Measurements from ENCODE around the gene CNTNAP1. TPM values are rescaled to one million over a fixed set of nuclear protein-coding genes. Genes with fewer than 3 reads are reported as not detected.
"Not testable (repeated sequence)": the region's sequence is repeated elsewhere in the genome, so short reads cannot be mapped to it uniquely, and the experiment has no call there.

The CNTNAP1 gene
- total and polyA plus RNA-seq, 2 donors, result 0.76 to 2.1 TPM

DNA sequence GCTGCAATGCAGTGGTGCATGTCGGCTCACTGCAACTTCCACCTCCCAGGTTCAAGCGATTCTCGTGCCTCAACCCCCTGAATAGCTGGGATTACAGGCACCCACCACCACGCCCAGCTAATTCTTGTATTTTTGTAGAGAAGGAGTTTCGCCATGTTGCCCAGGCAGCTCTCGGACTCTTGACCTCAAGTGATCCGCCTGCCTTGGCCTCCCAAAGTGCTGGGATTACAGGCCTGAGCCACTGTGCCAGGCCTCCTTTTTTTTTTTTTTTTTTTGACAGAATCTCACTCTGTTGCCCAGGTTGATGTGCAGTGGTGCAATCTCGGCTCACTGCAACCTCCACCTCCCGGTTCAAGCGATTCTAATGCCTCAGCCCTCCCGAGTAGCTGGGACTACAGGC is 60.6 kb downstream of the CNTNAP1 start:
- DNase-seq (ENCODE audit: low read depth in 6 of 9, low spot score in 9 of 9); H3K9me3 ChIP-seq (ENCODE audit: control insufficient read depth in 2 of 2, insufficient read depth in 1 of 2, low read length in 1 of 2); H3K27ac ChIP-seq (ENCODE audit: low read depth in 1 of 2, low read length in 1 of 2); H3K4me3 ChIP-seq (ENCODE audit: low read length in 2 of 2); H3K36me3 ChIP-seq (ENCODE audit: control insufficient read depth in 2 of 2, insufficient read depth in 2 of 2, low read length in 1 of 2): not testable (repeated sequence)
- H3K27me3 ChIP-seq (ENCODE audit: control insufficient read depth in 2 of 2, insufficient read depth in 1 of 2, low read length in 1 of 2), result peaks cover 4 to 15% of the 10 kb centered on the region in 2 donors
- peaks cover 5 to 20% of the 10 kb centered on the region in 2 donors for H3K4me1 ChIP-seq (ENCODE audit: control insufficient read depth in 2 of 2, insufficient read depth in 2 of 2, low read length in 2 of 2)
- WGBS, result 96% methylated on average over 11 of the region's 11 CpGs

DNA sequence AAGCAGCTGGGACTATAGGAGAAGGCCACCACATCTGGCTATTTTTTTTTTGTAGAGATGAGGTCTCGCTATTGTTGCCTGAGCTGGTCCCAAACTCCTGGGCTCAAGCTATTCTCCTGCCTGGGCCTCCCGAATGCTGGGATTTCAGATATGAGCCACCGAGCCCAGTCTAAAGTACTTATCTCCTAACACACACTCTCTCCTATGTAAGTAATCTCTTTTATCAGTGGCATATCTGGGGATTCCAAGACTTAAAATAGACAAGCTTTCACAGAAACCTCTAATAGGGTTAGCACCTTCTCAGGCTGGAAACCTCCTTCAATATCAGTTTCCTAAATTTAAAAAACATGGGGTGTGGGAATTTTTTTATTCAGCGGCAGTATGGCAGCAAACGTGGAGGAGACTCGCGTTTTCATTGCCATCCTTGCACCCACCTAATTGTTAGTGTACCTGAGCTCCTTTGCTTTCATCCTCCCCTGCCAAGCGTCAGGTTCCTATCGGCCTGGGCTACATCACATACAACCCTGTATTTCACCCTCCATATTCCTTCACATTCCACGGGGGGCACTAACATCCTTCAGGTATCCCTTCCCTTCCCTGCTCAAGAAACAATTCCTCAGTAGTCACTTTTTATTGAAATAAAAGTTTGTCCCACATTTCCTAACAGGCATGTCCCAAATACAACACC is 61.4 kb downstream of the CNTNAP1 start:
- peaks cover 0 to 3% of the 10 kb centered on the region in 2 donors for H3K36me3 ChIP-seq (ENCODE audit: control insufficient read depth in 2 of 2, insufficient read depth in 2 of 2, low read length in 1 of 2)
- H3K27ac ChIP-seq (ENCODE audit: low read depth in 1 of 2, low read length in 1 of 2), result peak overlapping the region in 1 of 2 donors; percentile 96
- peaks cover 4 to 15% of the 10 kb centered on the region in 2 donors for H3K27me3 ChIP-seq (ENCODE audit: control insufficient read depth in 2 of 2, insufficient read depth in 1 of 2, low read length in 1 of 2)
- DNase-seq (ENCODE audit: low read depth in 6 of 9, low spot score in 9 of 9), result no peak
- peaks cover 5 to 20% of the 10 kb centered on the region in 2 donors for H3K4me1 ChIP-seq (ENCODE audit: control insufficient read depth in 2 of 2, insufficient read depth in 2 of 2, low read length in 2 of 2)
- peaks cover 0 to 4% of the 10 kb centered on the region in 2 donors for H3K9me3 ChIP-seq (ENCODE audit: control insufficient read depth in 2 of 2, insufficient read depth in 1 of 2, low read length in 1 of 2)
- peak overlapping the region; percentile 81 to 97 for H3K4me3 ChIP-seq (ENCODE audit: low read length in 2 of 2)
- 76% methylated on average over 10 of the region's 10 CpGs for WGBS

DNA sequence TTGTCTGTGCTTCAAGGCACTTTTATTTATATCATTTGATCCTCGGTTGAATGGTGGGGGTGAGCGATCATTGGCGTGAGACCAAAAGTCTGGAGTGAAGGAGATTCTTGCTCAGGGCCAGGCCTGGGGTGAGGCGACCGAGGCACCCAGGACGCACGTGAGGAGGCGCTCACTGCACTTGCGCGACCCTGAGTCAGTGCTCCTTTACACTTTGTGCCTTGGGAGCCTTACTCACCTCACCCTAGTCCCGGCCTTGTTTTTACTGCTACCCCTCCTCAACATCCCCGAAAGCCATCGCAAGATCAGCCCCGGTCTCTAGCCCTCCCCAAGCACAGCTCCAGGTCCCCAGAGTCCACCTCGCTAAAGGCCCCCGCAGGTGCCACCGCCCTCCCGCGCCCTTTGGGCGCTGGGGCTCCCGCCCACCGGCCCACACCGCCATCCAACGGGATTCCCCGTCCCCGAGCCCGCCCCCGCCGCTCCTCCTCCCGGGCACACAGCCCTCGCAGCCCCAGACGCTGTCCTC is 62.0 kb downstream of the CNTNAP1 start:
- DNase-seq (ENCODE audit: low read depth in 6 of 9, low spot score in 9 of 9), result peak in 7 of 9 donors; percentile 18 to 65 (median 41)
- 2% methylated on average over 32 of the region's 32 CpGs for WGBS

DNA sequence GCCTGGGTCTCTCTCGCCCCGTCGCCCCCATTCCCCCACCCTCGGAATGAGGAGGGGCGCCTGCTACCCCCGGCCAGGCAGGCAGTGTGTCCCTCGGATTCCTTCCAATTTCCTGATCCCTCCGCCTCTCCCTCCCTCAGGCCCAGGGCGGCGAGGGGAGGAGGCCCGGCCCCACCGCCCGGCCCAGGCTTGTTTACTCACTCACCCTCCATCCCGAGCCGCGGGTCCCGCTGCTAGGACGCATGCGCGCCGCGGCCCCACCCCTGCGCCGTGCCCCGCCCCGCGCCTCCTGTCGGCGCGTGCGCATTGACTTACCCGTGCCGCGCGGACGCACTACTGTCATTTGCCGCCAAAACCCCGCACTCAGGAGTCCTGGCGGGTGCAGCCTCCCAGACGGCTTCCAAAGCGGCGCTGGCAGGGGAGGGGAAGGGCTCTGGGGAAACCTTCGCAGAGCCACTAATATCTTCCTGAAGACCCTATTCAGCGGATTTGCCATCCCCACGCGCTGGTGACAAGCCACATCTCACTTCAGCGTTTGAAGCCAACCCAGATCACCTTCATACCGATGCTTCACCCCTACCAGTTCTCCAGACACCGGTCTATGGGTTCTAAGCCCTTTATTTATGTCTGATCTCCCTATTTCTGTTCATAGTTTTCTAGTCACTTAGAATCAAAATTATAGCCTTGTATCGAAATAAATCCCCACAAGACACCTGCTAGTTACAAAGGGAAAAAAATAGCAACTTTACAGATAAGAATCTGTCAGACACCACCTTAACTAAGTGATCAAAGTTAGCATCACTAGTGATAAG is 62.7 kb downstream of the CNTNAP1 start, which contains the start of gene EZH1:
Gene EZH1 (minus strand): TSS at position 235 of the 812 bp plus-strand sequence. CDS start 16,099 bp downstream, outside the sequence.
- Histone ChIP-seq H3K9me3 (ENCODE audit: control insufficient read depth in 2 of 2, insufficient read depth in 1 of 2, low read length in 1 of 2) (peaks cover 0 to 4% of the 10 kb centered on the region in 2 donors), H3K4me3 (ENCODE audit: low read length in 2 of 2) (peak within 1 kb of the TSS; percentile 81 to 97), H3K4me1 (ENCODE audit: control insufficient read depth in 2 of 2, insufficient read depth in 2 of 2, low read length in 2 of 2) (peaks cover 5 to 20% of the 10 kb centered on the region in 2 donors), H3K27me3 (ENCODE audit: control insufficient read depth in 2 of 2, insufficient read depth in 1 of 2, low read length in 1 of 2) (peaks cover 4 to 23% of the 10 kb centered on the region in 2 donors), H3K36me3 (ENCODE audit: control insufficient read depth in 2 of 2, insufficient read depth in 2 of 2, low read length in 1 of 2) (peaks cover 0 to 3% of the 10 kb centered on the region in 2 donors), H3K27ac (ENCODE audit: low read depth in 1 of 2, low read length in 1 of 2) (peak within 1 kb of the TSS; percentile 86 to 96)
- WGBS, result 6% methylated on average over 50 of the region's 50 CpGs
- peak; percentile 60 to 95 (median 86) for DNase-seq (ENCODE audit: low read depth in 6 of 9, low spot score in 9 of 9)

More for the DNA sequence above, 62.0 kb downstream of the CNTNAP1 start:
- peaks cover 0 to 4% of the 10 kb centered on the region in 2 donors for H3K9me3 ChIP-seq (ENCODE audit: control insufficient read depth in 2 of 2, insufficient read depth in 1 of 2, low read length in 1 of 2)
- H3K27me3 ChIP-seq (ENCODE audit: control insufficient read depth in 2 of 2, insufficient read depth in 1 of 2, low read length in 1 of 2), result peaks cover 4 to 19% of the 10 kb centered on the region in 2 donors
- H3K27ac ChIP-seq (ENCODE audit: low read depth in 1 of 2, low read length in 1 of 2), result peak overlapping the region; percentile 86 to 96
- H3K4me1 ChIP-seq (ENCODE audit: control insufficient read depth in 2 of 2, insufficient read depth in 2 of 2, low read length in 2 of 2), result peaks cover 5 to 20% of the 10 kb centered on the region in 2 donors
- peak overlapping the region; percentile 81 to 97 for H3K4me3 ChIP-seq (ENCODE audit: low read length in 2 of 2)
- H3K36me3 ChIP-seq (ENCODE audit: control insufficient read depth in 2 of 2, insufficient read depth in 2 of 2, low read length in 1 of 2), result peaks cover 0 to 3% of the 10 kb centered on the region in 2 donors

DNA sequence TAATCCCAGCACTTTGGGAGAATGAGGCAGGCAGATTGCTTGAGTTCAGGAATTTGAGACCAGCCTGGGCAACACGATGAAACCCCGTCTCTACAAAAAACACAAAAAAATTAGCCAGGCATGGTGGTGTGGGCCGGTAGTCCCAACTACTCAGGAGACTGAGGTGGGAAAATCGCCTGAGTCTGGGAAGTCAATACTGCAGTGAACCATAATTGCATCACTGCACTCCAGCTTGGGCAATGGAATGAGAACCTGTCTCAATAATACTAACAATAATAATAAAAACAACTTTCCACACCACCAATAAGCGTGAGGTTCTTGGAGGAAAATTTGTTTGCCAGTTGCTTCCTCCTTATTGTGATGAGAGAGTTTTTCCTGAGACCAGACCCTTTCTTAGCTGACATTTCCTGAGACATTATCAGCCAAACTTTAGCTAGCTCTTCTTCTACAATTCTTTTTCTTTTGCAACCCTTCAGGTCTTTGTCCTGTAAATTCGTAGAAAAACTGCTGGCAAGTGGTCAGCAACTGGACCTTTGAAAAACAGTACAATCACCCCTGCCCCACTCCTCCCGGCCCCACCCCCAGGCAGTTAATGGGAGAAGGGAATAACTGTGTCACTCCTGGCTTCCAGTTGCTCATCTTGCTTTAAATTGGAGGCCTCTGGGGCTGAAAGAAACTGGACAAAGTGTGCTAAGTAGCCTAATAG is 66.0 kb downstream of the CNTNAP1 start:
- Histone ChIP-seq H3K4me1 (ENCODE audit: control insufficient read depth in 2 of 2, insufficient read depth in 2 of 2, low read length in 2 of 2) (peaks cover 5 to 14% of the 10 kb centered on the region in 2 donors), H3K36me3 (ENCODE audit: control insufficient read depth in 2 of 2, insufficient read depth in 2 of 2, low read length in 1 of 2) (no peaks in the 10 kb centered on the region), H3K27me3 (ENCODE audit: control insufficient read depth in 2 of 2, insufficient read depth in 1 of 2, low read length in 1 of 2) (peaks cover 4 to 28% of the 10 kb centered on the region in 2 donors), H3K9me3 (ENCODE audit: control insufficient read depth in 2 of 2, insufficient read depth in 1 of 2, low read length in 1 of 2) (peaks cover 0 to 4% of the 10 kb centered on the region in 2 donors), H3K27ac (ENCODE audit: low read depth in 1 of 2, low read length in 1 of 2) (no peak overlapping the region), H3K4me3 (ENCODE audit: low read length in 2 of 2) (no peak overlapping the region)
- DNase-seq (ENCODE audit: low read depth in 6 of 9, low spot score in 9 of 9), result no peak
- WGBS, result 90% methylated on average over 7 of the region's 7 CpGs

- Histone ChIP-seq H3K27me3 (ENCODE audit: control insufficient read depth in 2 of 2, insufficient read depth in 1 of 2, low read length in 1 of 2) (peaks cover 4 to 31% of the 10 kb centered on the region in 2 donors), H3K4me1 (ENCODE audit: control insufficient read depth in 2 of 2, insufficient read depth in 2 of 2, low read length in 2 of 2) (peaks cover under 1 to 7% of the 10 kb centered on the region in 2 donors), H3K4me3 (ENCODE audit: low read length in 2 of 2) (no peak overlapping the region), H3K36me3 (ENCODE audit: control insufficient read depth in 2 of 2, insufficient read depth in 2 of 2, low read length in 1 of 2) (no peaks in the 10 kb centered on the region), H3K9me3 (ENCODE audit: control insufficient read depth in 2 of 2, insufficient read depth in 1 of 2, low read length in 1 of 2) (peaks cover 0 to 4% of the 10 kb centered on the region in 2 donors), H3K27ac (ENCODE audit: low read depth in 1 of 2, low read length in 1 of 2) (peak overlapping the region in 1 of 2 donors; percentile 22)
- no peak for DNase-seq (ENCODE audit: low read depth in 6 of 9, low spot score in 9 of 9)
- WGBS, result 93% methylated on average over 11 of the region's 11 CpGs
Measured at GRCh38 chr17:42748908-42749798, 66.8 kb downstream of the CNTNAP1 start.
